ENCODE results near the gene IRGM.
"Not testable (repeated sequence)": the region's sequence is repeated elsewhere in the genome, so short reads cannot be mapped to it uniquely, and the experiment has no call there.

The IRGM gene

DNA sequence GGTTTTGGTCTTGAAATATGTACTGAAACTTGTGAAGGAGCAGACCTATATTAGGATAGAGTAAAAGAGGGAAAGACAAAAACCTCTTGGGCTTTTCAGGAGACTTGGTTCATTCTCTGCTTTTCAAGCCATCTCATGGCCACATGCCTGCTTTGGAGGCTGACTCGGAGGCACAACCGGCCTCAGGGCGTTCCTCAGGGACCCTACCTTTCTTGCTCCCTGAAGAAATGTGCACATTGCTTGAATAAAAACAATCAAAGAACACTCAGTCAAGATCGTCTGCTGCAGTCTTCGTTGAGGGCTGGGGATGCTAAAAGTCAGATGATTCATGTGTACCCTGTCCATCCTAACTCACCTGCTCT lies 994 bp downstream of the IRGM start:
- no peaks in the 10 kb centered on the region for H3K36me3 ChIP-seq
- H3K9me3 ChIP-seq: no peaks in the 10 kb centered on the region
- H3K4me1 ChIP-seq: no peaks in the 10 kb centered on the region
- H3K4me3 ChIP-seq (ENCODE audit: low read depth, low read length): no peak overlapping the region
- TF ChIP-seq, protein P1, sequence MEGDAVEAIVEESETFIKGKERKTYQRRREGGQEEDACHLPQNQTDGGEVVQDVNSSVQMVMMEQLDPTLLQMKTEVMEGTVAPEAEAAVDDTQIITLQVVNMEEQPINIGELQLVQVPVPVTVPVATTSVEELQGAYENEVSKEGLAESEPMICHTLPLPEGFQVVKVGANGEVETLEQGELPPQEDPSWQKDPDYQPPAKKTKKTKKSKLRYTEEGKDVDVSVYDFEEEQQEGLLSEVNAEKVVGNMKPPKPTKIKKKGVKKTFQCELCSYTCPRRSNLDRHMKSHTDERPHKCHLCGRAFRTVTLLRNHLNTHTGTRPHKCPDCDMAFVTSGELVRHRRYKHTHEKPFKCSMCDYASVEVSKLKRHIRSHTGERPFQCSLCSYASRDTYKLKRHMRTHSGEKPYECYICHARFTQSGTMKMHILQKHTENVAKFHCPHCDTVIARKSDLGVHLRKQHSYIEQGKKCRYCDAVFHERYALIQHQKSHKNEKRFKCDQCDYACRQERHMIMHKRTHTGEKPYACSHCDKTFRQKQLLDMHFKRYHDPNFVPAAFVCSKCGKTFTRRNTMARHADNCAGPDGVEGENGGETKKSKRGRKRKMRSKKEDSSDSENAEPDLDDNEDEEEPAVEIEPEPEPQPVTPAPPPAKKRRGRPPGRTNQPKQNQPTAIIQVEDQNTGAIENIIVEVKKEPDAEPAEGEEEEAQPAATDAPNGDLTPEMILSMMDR (IDR thresholded peaks at IDR 0.05; ENCODE audit: low read depth, low read length): no peak
- no peaks in the 10 kb centered on the region for H3K27me3 ChIP-seq
- no peak for DNase-seq

- DNase-seq: no peak
- Histone ChIP-seq H3K27me3 (peaks cover 2% of the 10 kb centered on the region), H3K4me1 (no peaks in the 10 kb centered on the region), H3K9me3 (no peaks in the 10 kb centered on the region), H3K36me3 (no peaks in the 10 kb centered on the region), H3K4me3 (ENCODE audit: low read depth, low read length) (no peak overlapping the region)
- TF ChIP-seq, protein P1 (IDR thresholded peaks at IDR 0.05; ENCODE audit: low read depth, low read length): no peak
Measured at GRCh38 chr5:150848271-150848670, 1.9 kb downstream of the IRGM start.

DNA sequence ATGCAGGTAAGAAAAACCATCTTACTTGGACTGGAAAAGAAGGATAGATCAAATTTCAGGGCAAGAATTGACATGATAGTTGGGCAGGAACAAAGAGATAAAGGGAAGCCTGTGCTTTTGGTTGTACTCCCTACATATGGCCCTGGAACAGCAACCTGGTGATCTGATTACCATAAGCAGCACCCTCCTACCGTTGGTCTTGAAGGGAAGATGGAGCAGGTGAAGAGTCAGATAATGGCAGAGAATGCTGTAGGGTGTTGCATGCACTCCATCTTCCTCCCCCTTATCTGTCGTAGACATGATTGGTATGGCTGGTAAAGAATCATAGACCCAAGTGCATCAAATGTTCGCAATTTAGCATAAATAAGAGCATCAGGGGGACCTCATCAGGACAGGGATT lies 4.7 kb downstream of the IRGM start:
- no peaks in the 10 kb centered on the region for H3K9me3 ChIP-seq
- H3K4me1 ChIP-seq: no peaks in the 10 kb centered on the region
- TF ChIP-seq, protein P1 (IDR thresholded peaks at IDR 0.05; ENCODE audit: low read depth, low read length): no peak
- peaks cover 10% of the 10 kb centered on the region for H3K27me3 ChIP-seq
- H3K4me3 ChIP-seq (ENCODE audit: low read depth, low read length): no peak overlapping the region
- DNase-seq: no peak
- H3K36me3 ChIP-seq: no peaks in the 10 kb centered on the region

- no peak for DNase-seq
Measured at GRCh38 chr5:150853561-150853960, 7.2 kb downstream of the IRGM start.

GRCh38 chr5:150856700-150857099 lies 10.4 kb downstream of the IRGM start:
- H3K4me1 ChIP-seq; H3K4me3 ChIP-seq (ENCODE audit: low read depth, low read length); H3K27me3 ChIP-seq; H3K9me3 ChIP-seq; DNase-seq; H3K36me3 ChIP-seq: not testable (repeated sequence)

More at GRCh38 chr5:150853561-150853960, 7.2 kb downstream of the IRGM start:
- Histone ChIP-seq H3K4me3 (ENCODE audit: low read depth, low read length) (no peak overlapping the region), H3K4me1 (no peaks in the 10 kb centered on the region), H3K36me3 (no peaks in the 10 kb centered on the region), H3K9me3 (no peaks in the 10 kb centered on the region), H3K27me3 (peaks cover 10% of the 10 kb centered on the region)
- TF ChIP-seq, protein P1 (IDR thresholded peaks at IDR 0.05; ENCODE audit: low read depth, low read length): no peak

- H3K36me3 ChIP-seq: no peaks in the 10 kb centered on the region
- H3K27me3 ChIP-seq: no peaks in the 10 kb centered on the region
- TF ChIP-seq, protein P1 (IDR thresholded peaks at IDR 0.05; ENCODE audit: low read depth, low read length): no peak
- peaks cover 3% of the 10 kb centered on the region; the same call in 1 of the 2 replicates for H3K9me3 ChIP-seq
- no peak for DNase-seq
- H3K4me3 ChIP-seq (ENCODE audit: low read depth, low read length): no peak overlapping the region
- H3K4me1 ChIP-seq: no peaks in the 10 kb centered on the region
Measured at GRCh38 chr5:150860246-150860821, 14.0 kb downstream of the IRGM start.

DNA sequence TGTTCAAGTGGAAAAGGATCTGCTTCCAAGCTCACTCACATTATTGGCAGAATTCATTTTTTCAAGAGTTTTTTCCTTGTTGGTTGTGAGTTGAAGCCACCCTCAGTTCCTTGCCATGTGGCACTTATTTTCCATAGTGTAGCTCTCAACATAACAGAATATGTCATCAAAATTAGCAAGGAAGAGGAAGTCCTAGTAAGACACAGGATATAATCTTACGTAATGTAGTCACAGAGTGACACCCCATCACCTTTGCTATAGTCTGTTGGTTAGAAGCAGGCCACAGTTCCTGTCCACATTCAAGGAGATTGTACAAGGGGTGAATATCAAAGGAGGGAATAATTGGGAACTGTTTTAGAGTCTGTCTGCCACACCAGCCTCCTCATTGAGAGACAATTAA lies 15.7 kb downstream of the IRGM start:
- TF ChIP-seq, protein P1 (IDR thresholded peaks at IDR 0.05; ENCODE audit: low read depth, low read length): no peak
- no peak for DNase-seq
- peaks cover 3% of the 10 kb centered on the region; the same call in 1 of the 2 replicates for H3K9me3 ChIP-seq
- no peaks in the 10 kb centered on the region for H3K27me3 ChIP-seq
- H3K36me3 ChIP-seq: no peaks in the 10 kb centered on the region
- H3K4me3 ChIP-seq (ENCODE audit: low read depth, low read length): no peak overlapping the region
- H3K4me1 ChIP-seq: no peaks in the 10 kb centered on the region

Measured in BE2C (cell line).